ENCODE results near the gene SYNJ1. TPM values are rescaled to one million over a fixed set of nuclear protein-coding genes. Genes with fewer than 3 reads are reported as not detected.

The SYNJ1 gene
- total and polyA plus RNA-seq, 9 of the 15 experiments (the other 6 are each of a cell fraction or from before 2014, with no cell fraction given), result 2.4 to 10.6 (median 5.6) TPM

GRCh38 chr21:32702702-32703101 is 25.1 kb downstream of the SYNJ1 start (continued):
- TF ChIP-seq RBM22 (IDR thresholded peaks at IDR 0.05; ENCODE audit: low read depth, low read length, poor library complexity, severe bottlenecking), result no peak
- TF ChIP-seq STAT5B (CRISPR knock-in tag; IDR thresholded peaks at IDR 0.05), result no peak
- TF ChIP-seq ZNF764 (CRISPR knock-in tag; IDR thresholded peaks at IDR 0.05; ENCODE audit: low read depth), result no peak
- no peak for TF ChIP-seq L3MBTL2 (IDR thresholded peaks at IDR 0.05)
- no peak for TF ChIP-seq DACH1 (IDR thresholded peaks at IDR 0.05; ENCODE audit: partially characterized antibody)
- no peak for TF ChIP-seq ZC3H11A (IDR thresholded peaks at IDR 0.05; ENCODE audit: low read depth, low read length)
- no peak for TF ChIP-seq THRA (IDR thresholded peaks at IDR 0.05)
- no peak for TF ChIP-seq ELF2 (CRISPR knock-in tag; IDR thresholded peaks at IDR 0.05)
- TF ChIP-seq ZNF57 (CRISPR knock-in tag; IDR thresholded peaks at IDR 0.05), result no peak
- 0 out of 4 replicates have a peak, but pooled peaks of 1 of the 2 experiments have one; percentile 10 for TF ChIP-seq RCOR1 (IDR thresholded peaks at IDR 0.05; ENCODE audit: borderline replicate concordance in 1 of 2, low read depth in 2 of 2, low read length in 2 of 2)
- 0 out of 2 replicates have a peak, but pooled peaks have one; percentile 4 for TF ChIP-seq ZNF512 (tag; IDR thresholded peaks at IDR 0.05)
- TF ChIP-seq NONO (IDR thresholded peaks at IDR 0.05; ENCODE audit: low read depth in 2 of 2, low read length in 1 of 2), result no peak
- TF ChIP-seq ZBTB11 (CRISPR knock-in tag; IDR thresholded peaks at IDR 0.05), result no peak
- TF ChIP-seq ZNF24 (IDR thresholded peaks at IDR 0.05), result no peak
- no peak for TF ChIP-seq SMAD4 (CRISPR knock-in tag; conservative IDR thresholded peaks at IDR 0.05)
- no peak for TF ChIP-seq GABPB1 (CRISPR knock-in tag; IDR thresholded peaks at IDR 0.05)
- TF ChIP-seq SIN3B (IDR thresholded peaks at IDR 0.05; ENCODE audit: low read depth), result no peak
- no peak for TF ChIP-seq BRCA1 (IDR thresholded peaks at IDR 0.05)
- no peak for TF ChIP-seq BRCA1 (CRISPR knock-in tag; IDR thresholded peaks at IDR 0.05)
- TF ChIP-seq CREM (IDR thresholded peaks at IDR 0.05; ENCODE audit: low read depth), result no peak; the same call in 1 of the 2 replicates
- TF ChIP-seq ZNF740 (CRISPR knock-in tag; IDR thresholded peaks at IDR 0.05), result no peak
- no peak for TF ChIP-seq ZNF740 (tag; IDR thresholded peaks at IDR 0.05)

All from K562 (cell line).